ENCODE measurements around the gene ARHGAP6.

Gene ARHGAP6

DNA sequence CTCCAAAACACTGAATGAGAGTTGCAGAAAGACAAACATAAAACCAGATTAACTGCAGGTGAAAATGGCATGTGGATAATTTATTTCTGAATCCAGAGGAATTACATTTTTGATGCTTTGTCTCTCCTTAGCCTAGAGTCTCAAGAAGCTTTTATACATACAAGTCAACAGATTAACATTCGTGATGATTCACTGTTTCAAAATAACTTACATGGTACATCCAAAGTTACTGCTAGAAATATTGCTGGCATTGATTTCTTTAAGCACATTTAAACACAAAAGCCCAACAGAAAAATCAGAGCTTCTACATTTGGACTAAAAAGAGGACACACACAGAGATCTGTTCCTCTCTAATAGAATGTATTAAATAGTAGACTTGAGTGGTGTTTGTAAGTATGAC lies 266.9 kb downstream of the ARHGAP6 start:
- TF ChIP-seq, protein P1, sequence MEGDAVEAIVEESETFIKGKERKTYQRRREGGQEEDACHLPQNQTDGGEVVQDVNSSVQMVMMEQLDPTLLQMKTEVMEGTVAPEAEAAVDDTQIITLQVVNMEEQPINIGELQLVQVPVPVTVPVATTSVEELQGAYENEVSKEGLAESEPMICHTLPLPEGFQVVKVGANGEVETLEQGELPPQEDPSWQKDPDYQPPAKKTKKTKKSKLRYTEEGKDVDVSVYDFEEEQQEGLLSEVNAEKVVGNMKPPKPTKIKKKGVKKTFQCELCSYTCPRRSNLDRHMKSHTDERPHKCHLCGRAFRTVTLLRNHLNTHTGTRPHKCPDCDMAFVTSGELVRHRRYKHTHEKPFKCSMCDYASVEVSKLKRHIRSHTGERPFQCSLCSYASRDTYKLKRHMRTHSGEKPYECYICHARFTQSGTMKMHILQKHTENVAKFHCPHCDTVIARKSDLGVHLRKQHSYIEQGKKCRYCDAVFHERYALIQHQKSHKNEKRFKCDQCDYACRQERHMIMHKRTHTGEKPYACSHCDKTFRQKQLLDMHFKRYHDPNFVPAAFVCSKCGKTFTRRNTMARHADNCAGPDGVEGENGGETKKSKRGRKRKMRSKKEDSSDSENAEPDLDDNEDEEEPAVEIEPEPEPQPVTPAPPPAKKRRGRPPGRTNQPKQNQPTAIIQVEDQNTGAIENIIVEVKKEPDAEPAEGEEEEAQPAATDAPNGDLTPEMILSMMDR (IDR thresholded peaks at IDR 0.05; ENCODE audit: low read depth, low read length) = no peak
- no peak overlapping the region for H3K4me3 ChIP-seq (ENCODE audit: low read depth, low read length)

GRCh38 chrX:11398139-11398538 lies 267.6 kb downstream of the ARHGAP6 start:
- H3K4me3 ChIP-seq (ENCODE audit: low read depth, low read length) = no peak overlapping the region
- TF ChIP-seq, protein P1 (IDR thresholded peaks at IDR 0.05; ENCODE audit: low read depth, low read length) = no peak

GRCh38 chrX:11397680-11398079 lies 268.0 kb downstream of the ARHGAP6 start:
- TF ChIP-seq, protein P1 (IDR thresholded peaks at IDR 0.05; ENCODE audit: low read depth, low read length) = no peak
- no peak overlapping the region for H3K4me3 ChIP-seq (ENCODE audit: low read depth, low read length)

GRCh38 chrX:11395859-11396258 lies 269.9 kb downstream of the ARHGAP6 start:
- TF ChIP-seq, protein P1 (IDR thresholded peaks at IDR 0.05; ENCODE audit: low read depth, low read length) = no peak
- H3K4me3 ChIP-seq (ENCODE audit: low read depth, low read length) = no peak overlapping the region

DNA sequence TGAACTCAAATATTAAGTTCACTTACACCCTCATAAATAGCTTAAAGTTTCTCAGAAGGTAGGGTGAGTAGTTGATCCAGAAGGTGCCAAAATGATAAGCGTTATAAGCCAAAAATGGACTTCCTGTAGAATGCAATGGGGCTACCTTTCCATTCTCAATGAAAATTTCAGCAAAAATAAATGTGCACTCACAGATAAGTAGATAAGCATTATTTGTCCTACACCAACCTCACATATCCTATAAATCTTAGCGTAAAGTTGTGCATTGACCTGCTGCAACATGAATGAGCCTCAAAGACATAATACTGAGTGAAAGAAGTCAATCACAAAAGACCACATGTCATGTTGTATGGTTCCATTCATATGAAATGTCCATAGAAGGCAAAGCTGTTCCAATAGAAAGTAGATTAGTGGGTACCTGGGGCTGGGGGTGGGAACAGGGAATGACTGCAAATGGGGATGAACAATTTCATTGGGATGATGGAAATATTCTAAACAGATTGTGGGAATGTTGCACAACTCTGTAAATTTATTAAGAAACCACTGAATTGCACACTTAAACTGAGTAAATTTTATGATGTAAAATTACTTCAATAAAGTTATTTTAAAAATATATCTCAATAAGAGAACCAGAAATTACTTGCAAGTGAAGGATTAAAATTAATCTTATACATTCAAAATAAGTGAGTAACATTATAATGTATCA lies 271.6 kb downstream of the ARHGAP6 start:
- TF ChIP-seq, protein P1 (IDR thresholded peaks at IDR 0.05; ENCODE audit: low read depth, low read length) = no peak
- H3K4me3 ChIP-seq (ENCODE audit: low read depth, low read length) = no peak overlapping the region

DNA sequence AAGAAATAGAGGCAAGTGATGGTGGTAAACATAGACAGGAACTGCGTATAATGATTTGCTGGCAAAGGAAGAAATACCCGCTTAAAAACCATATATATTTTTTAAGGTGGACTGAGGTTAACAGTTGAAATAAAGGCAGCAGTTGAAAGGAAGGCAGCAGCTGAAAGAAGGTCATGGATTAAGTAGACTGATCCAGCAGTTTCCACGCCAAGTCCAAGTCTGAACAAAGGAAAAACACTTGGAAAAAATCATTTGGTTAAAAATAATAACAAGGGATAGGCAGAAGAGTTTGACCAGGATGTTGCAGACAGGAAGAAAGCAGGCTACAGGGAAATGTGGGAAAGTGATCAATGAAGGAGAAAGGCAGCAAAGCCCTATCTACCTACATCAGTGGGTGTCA lies 278.9 kb downstream of the ARHGAP6 start:
- H3K4me3 ChIP-seq (ENCODE audit: low read depth, low read length) = no peak overlapping the region

DNA sequence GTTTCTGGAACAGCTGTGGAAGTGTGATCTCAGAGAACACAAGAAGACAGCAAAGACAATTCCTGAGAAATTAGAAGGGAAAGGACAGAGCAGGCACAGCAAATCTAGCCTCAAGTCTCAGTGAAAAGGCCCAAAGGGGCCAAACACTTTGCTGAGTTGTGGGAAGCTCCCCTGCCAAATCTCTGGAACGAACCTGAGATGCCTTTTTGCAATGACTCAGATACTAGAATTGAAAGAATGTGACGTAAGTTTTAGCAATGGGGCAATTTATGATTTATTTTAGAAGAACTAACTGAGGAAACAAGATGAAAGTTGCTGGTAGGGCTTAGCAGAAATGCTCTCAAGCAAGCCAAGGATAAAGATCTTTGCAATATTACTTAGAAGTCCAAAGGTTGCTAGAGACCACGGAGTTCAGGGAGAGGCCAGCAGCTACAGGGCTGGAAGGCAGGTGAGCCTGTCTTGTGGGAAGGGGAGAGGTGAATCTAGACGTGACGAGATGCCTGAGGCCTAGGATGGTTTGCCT lies 279.7 kb downstream of the ARHGAP6 start:
- TF ChIP-seq, protein P1 (IDR thresholded peaks at IDR 0.05; ENCODE audit: low read depth, low read length) = no peak
- no peak overlapping the region for H3K4me3 ChIP-seq (ENCODE audit: low read depth, low read length)

More for the DNA sequence above, 278.9 kb downstream of the ARHGAP6 start:
- TF ChIP-seq, protein P1 (IDR thresholded peaks at IDR 0.05; ENCODE audit: low read depth, low read length) = no peak
